HG02678 (cell line): ENCODE measurements around the gene ADIPOQ.
"Not testable (repeated sequence)": the region's sequence is repeated elsewhere in the genome, so short reads cannot be mapped to it uniquely, and the experiment has no call there.

ENCODE experiments used
- ATAC-seq: cut with Tn5 transposase; IDR thresholded peaks from one replicate; pipeline ENCODE4 v1.9.1; 2021; ENCODE audit warnings: mild to moderate bottlenecking, moderate library complexity; ENCODE audit not compliant: unreplicated experiment

Gene ADIPOQ

GRCh38 chr3:186826410-186826975 lies 16.0 kb upstream of the ADIPOQ start:
- no peak for ATAC-seq

GRCh38 chr3:186826976-186827857 lies 15.3 kb upstream of the ADIPOQ start:
- ATAC-seq = peak; percentile 91

GRCh38 chr3:186828340-186828739 lies 14.2 kb upstream of the ADIPOQ start:
- no peak for ATAC-seq

- ATAC-seq = no peak
Measured at GRCh38 chr3:186831798-186832197, 10.7 kb upstream of the ADIPOQ start.

- ATAC-seq = no peak
Measured at GRCh38 chr3:186832276-186832675, 10.2 kb upstream of the ADIPOQ start.

- no peak for ATAC-seq
Measured at GRCh38 chr3:186839874-186840641, 2.5 kb upstream of the ADIPOQ start.

GRCh38 chr3:186841620-186842019 lies 890 bp upstream of the ADIPOQ start:
- no peak for ATAC-seq

GRCh38 chr3:186843039-186843432 lies 526 bp downstream of the ADIPOQ start:
- ATAC-seq = no peak

GRCh38 chr3:186844908-186845307 lies 2.4 kb downstream of the ADIPOQ start:
- ATAC-seq = no peak

GRCh38 chr3:186845756-186846155 lies 3.2 kb downstream of the ADIPOQ start:
- ATAC-seq = no peak

GRCh38 chr3:186847437-186847836 lies 4.9 kb downstream of the ADIPOQ start:
- no peak for ATAC-seq

GRCh38 chr3:186849374-186849975 lies 7.0 kb downstream of the ADIPOQ start:
- peak; percentile 64 for ATAC-seq

- ATAC-seq = not testable (repeated sequence)
Measured at GRCh38 chr3:186851835-186852234, 9.3 kb downstream of the ADIPOQ start.

- ATAC-seq = no peak
Measured at GRCh38 chr3:186852994-186853393, 10.5 kb downstream of the ADIPOQ start.

GRCh38 chr3:186854146-186854545 lies 11.6 kb downstream of the ADIPOQ start:
- no peak for ATAC-seq

- ATAC-seq = no peak
Measured at GRCh38 chr3:186854954-186855353, 12.4 kb downstream of the ADIPOQ start.

GRCh38 chr3:186857743-186858142 lies 15.2 kb downstream of the ADIPOQ start:
- ATAC-seq = no peak

GRCh38 chr3:186865215-186865853 lies 22.8 kb downstream of the ADIPOQ start:
- not testable (repeated sequence) for ATAC-seq

- ATAC-seq = not testable (repeated sequence)
Measured at GRCh38 chr3:186866095-186866494, 23.6 kb downstream of the ADIPOQ start.

- ATAC-seq = no peak
Measured at GRCh38 chr3:186869253-186870100, 27.0 kb downstream of the ADIPOQ start.
